Measurements from ENCODE around the gene TOE1.

DNA sequence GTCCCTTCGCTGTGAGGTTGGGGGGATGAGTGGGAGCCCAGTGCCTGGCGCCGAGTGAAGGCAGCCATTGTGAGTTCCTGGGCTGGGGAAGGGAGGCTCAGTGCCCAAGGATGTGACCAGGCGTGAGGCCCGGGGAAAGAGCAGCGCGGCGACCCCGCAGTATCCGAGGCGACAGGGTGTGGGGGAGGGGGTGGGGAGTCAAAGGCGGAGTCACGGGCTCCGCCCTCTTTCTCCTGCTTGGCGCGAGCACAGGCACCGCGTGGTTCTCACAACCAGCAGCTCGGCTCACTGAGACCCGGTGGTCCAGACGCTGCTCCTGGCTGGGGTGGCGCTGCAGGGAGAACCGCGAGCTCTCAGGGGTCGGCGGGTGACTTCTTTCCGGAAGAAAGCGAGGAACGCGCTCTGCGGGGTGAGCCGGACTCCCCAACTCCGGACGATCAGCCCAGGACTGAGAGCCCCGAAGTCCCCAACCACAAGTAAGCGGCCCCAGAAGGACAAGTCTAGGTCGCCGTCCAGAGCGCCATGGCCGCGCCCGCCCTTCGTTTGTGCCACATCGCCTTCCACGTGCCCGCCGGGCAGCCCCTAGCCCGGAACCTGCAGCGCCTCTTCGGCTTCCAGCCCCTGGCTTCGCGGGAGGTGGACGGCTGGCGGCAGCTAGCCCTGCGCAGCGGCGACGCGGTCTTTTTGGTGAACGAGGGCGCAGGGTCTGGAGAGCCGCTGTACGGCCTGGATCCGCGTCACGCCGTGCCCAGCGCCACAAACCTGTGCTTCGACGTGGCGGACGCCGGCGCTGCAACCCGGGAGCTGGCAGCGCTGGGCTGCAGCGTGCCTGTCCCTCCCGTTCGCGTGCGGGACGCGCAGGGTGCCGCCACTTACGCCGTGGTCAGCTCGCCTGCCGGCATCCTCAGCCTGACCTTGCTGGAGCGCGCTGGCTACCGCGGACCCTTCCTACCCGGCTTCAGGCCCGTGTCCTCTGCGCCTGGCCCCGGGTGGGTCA is 13.0 kb upstream of the TOE1 start, which contains the start of gene HPDL:
- TF ChIP-seq, protein P1, sequence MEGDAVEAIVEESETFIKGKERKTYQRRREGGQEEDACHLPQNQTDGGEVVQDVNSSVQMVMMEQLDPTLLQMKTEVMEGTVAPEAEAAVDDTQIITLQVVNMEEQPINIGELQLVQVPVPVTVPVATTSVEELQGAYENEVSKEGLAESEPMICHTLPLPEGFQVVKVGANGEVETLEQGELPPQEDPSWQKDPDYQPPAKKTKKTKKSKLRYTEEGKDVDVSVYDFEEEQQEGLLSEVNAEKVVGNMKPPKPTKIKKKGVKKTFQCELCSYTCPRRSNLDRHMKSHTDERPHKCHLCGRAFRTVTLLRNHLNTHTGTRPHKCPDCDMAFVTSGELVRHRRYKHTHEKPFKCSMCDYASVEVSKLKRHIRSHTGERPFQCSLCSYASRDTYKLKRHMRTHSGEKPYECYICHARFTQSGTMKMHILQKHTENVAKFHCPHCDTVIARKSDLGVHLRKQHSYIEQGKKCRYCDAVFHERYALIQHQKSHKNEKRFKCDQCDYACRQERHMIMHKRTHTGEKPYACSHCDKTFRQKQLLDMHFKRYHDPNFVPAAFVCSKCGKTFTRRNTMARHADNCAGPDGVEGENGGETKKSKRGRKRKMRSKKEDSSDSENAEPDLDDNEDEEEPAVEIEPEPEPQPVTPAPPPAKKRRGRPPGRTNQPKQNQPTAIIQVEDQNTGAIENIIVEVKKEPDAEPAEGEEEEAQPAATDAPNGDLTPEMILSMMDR (IDR thresholded peaks at IDR 0.05) = no peak
- TF ChIP-seq POLR2A (IDR thresholded peaks at IDR 0.05) = no peak

Data from body of pancreas (tissue), 4 donors.